Neural crest cell (in vitro differentiated cells): ENCODE measurements around the gene DQX1. TPM values are rescaled to one million over a fixed set of nuclear protein-coding genes. Genes with fewer than 3 reads are reported as not detected.
A peak's percentile ranks its signal among the peaks of the same experiment; 100 is the strongest.
"Not testable (repeated sequence)": the region's sequence is repeated elsewhere in the genome, so short reads cannot be mapped to it uniquely, and the experiment has no call there.

Source experiments
- DNase-seq: peaks from one replicate; pipeline ENCODE4 v3.0.0; 2021; ENCODE audit warnings: low read depth, mixed read lengths, low spot score
- H3K27ac Mint-ChIP-seq: one replicate; pipeline ENCODE4 v1.8.0; 2021; ENCODE audit warnings: mild to moderate bottlenecking, mixed read lengths; ENCODE audit not compliant: unreplicated experiment
- H3K27me3 Mint-ChIP-seq: 2 replicates; pipeline ENCODE4 v1.8.0; 2021; ENCODE audit warnings: low read depth, mild to moderate bottlenecking, mixed read lengths
- H3K36me3 Mint-ChIP-seq: 2 replicates; pipeline ENCODE4 v1.8.0; 2021; ENCODE audit warnings: low read depth, mild to moderate bottlenecking, mixed read lengths
- H3K4me1 Mint-ChIP-seq: 2 replicates; pipeline ENCODE4 v1.8.0; 2021; ENCODE audit warnings: mixed read lengths
- H3K4me3 Mint-ChIP-seq: one replicate; pipeline ENCODE4 v1.8.0; 2021; ENCODE audit warnings: mild to moderate bottlenecking, mixed read lengths
- H3K9me3 Mint-ChIP-seq: 2 replicates; pipeline ENCODE4 v1.8.0; 2021; ENCODE audit warnings: mixed read lengths
- total RNA-seq: library from RNA; stranded (reverse); gene quantifications from 2 replicates; pipeline ENCODE4 v1.2.1, GENCODE V29; 2021
- TF ChIP-seq, protein P1 (sequence below): fragments of 200-600 bp; sonication (generic); conservative IDR thresholded peaks from 2 replicates; pipeline ENCODE4 v1.5.0; 2021; ENCODE audit warnings: antibody characterized with exemption, mild to moderate bottlenecking

The DQX1 gene
- total RNA-seq, 1 donor from 2014 or later: 0.49 TPM

DNA sequence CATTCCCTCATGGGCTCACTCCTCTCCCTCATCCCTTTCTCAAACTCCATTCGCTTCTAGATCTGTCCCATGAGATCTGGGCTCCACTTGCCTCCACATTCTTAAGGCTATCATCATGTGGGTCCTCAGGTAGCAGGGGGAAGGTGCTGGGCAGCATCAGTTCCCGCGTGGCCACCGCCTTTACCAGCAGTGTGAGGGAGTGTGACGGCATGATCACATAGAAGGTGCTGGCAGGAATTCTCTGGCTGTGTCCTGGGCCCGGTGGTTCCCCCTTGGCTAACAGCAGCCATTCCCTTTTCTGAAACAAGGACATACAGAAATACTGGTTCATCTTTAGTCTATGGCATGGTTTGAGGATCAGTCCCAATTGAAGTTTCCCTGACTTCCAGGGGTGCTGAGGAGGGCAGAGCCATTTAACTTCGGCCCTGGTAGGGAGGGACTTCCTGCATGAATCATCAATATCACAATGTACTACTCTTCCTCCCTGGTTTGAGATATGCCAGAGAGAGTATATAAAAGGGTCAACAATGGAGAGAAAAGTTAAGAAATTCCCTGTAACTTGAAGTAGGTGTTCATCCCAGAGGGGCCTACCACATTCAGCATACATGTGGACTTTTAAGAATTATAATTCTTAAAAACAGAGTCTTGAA, 36.2 kb upstream of the DQX1 start:
- H3K36me3 Mint-ChIP-seq: no peaks in the 10 kb centered on the region
- no peak for DNase-seq
- H3K4me1 Mint-ChIP-seq: no peaks in the 10 kb centered on the region
- no peak overlapping the region for H3K4me3 Mint-ChIP-seq
- no peaks in the 10 kb centered on the region for H3K9me3 Mint-ChIP-seq
- no peak overlapping the region for H3K27ac Mint-ChIP-seq
- H3K27me3 Mint-ChIP-seq: peaks cover 51% of the 10 kb centered on the region
- TF ChIP-seq, protein P1, sequence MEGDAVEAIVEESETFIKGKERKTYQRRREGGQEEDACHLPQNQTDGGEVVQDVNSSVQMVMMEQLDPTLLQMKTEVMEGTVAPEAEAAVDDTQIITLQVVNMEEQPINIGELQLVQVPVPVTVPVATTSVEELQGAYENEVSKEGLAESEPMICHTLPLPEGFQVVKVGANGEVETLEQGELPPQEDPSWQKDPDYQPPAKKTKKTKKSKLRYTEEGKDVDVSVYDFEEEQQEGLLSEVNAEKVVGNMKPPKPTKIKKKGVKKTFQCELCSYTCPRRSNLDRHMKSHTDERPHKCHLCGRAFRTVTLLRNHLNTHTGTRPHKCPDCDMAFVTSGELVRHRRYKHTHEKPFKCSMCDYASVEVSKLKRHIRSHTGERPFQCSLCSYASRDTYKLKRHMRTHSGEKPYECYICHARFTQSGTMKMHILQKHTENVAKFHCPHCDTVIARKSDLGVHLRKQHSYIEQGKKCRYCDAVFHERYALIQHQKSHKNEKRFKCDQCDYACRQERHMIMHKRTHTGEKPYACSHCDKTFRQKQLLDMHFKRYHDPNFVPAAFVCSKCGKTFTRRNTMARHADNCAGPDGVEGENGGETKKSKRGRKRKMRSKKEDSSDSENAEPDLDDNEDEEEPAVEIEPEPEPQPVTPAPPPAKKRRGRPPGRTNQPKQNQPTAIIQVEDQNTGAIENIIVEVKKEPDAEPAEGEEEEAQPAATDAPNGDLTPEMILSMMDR: no peak

DNA sequence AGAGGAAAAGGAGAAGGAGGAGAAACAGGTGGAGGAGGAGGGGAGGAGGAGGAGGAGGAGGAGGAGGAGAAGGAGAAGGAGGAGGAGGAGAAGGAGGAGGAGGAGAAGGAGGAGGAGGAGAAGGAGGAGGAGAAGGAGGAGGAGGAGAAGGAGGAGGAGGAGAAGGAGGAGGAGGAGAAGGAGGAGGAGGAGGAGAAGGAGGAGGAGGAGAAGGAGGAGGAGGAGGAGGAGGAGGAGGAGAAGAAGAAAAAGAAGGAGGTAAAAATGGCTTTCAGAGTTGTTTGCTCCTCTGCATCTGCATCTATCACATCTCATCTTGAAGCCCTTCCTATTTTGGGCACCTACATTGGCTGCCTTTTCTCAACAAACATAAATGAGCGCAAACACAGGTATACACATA, 35.0 kb upstream of the DQX1 start:
- H3K27me3 Mint-ChIP-seq: peaks cover 45% of the 10 kb centered on the region
- H3K4me1 Mint-ChIP-seq, H3K4me3 Mint-ChIP-seq, H3K27ac Mint-ChIP-seq, DNase-seq, H3K36me3 Mint-ChIP-seq, H3K9me3 Mint-ChIP-seq: not testable (repeated sequence)

- no peaks in the 10 kb centered on the region for H3K36me3 Mint-ChIP-seq
- peaks cover 40% of the 10 kb centered on the region for H3K27me3 Mint-ChIP-seq
- H3K4me1 Mint-ChIP-seq: no peaks in the 10 kb centered on the region
- TF ChIP-seq, protein P1: no peak
- no peak for DNase-seq
- H3K9me3 Mint-ChIP-seq: no peaks in the 10 kb centered on the region
- no peak overlapping the region for H3K27ac Mint-ChIP-seq
- peak overlapping the region; percentile 16 for H3K4me3 Mint-ChIP-seq
Measured at GRCh38 chr2:74560591-74560990, 34.6 kb upstream of the DQX1 start.

GRCh38 chr2:74559912-74560311, 33.9 kb upstream of the DQX1 start:
- DNase-seq: no peak
- Mint-ChIP-seq H3K27ac (peak overlapping the region; percentile 89), H3K4me1 (no peaks in the 10 kb centered on the region), H3K36me3 (no peaks in the 10 kb centered on the region), H3K4me3 (no peak overlapping the region), H3K9me3 (no peaks in the 10 kb centered on the region), H3K27me3 (peaks cover 42% of the 10 kb centered on the region)
- TF ChIP-seq, protein P1: no peak

- Mint-ChIP-seq H3K27me3 (peaks cover 33% of the 10 kb centered on the region), H3K4me1 (peaks cover 3% of the 10 kb centered on the region), H3K9me3 (no peaks in the 10 kb centered on the region), H3K36me3 (no peaks in the 10 kb centered on the region), H3K4me3 (peak overlapping the region; percentile 47), H3K27ac (no peak overlapping the region)
- DNase-seq: no peak
- TF ChIP-seq, protein P1: no peak
Measured at GRCh38 chr2:74558284-74559230, 32.5 kb upstream of the DQX1 start.
